SJCRH30 (cell line): ENCODE data around the gene ATP2C2. TPM values are rescaled to one million over a fixed set of nuclear protein-coding genes. Genes with fewer than 3 reads are reported as not detected.

Source experiments
- DNase-seq, 2 experiments: peaks; one replicate each; pipeline ENCODE4 v3.0.0-alpha.2; 2015 to 2020
- H3K27ac ChIP-seq: fragments of 250-450 bp; sonication (Bioruptor Pico); 2 replicates; pipeline ENCODE4 v1.5.1; 2020; ENCODE audit warnings: mild to moderate bottlenecking, moderate library complexity
- H3K27me3 ChIP-seq: fragments of 250-450 bp; sonication (Bioruptor Pico); 2 replicates; pipeline ENCODE4 v1.5.1; 2020; ENCODE audit warnings: mild to moderate bottlenecking, moderate library complexity
- H3K36me3 ChIP-seq: fragments of 250-450 bp; sonication (Bioruptor Pico); 2 replicates; pipeline ENCODE4 v1.5.1; 2020; ENCODE audit warnings: mild to moderate bottlenecking, moderate library complexity
- H3K4me1 ChIP-seq: fragments of 250-450 bp; sonication (Bioruptor Pico); 2 replicates; pipeline ENCODE4 v1.5.1; 2020; ENCODE audit warnings: mild to moderate bottlenecking, moderate library complexity
- H3K4me3 ChIP-seq: fragments of 250-450 bp; sonication (Bioruptor Pico); 2 replicates; pipeline ENCODE4 v1.5.1; 2020; ENCODE audit warnings: mild to moderate bottlenecking, moderate library complexity
- H3K9me3 ChIP-seq: fragments of 250-450 bp; sonication (Bioruptor Pico); replicated peaks from 2 replicates; pipeline ENCODE4 v1.5.1; 2020; ENCODE audit warnings: mild to moderate bottlenecking, moderate library complexity
- total RNA-seq: library from RNA; depleted of rRNA; stranded (reverse); fragments of >200 nt; shearing (Covaris generic); gene quantifications from 2 replicates; pipeline ENCODE4 v1.2.3, GENCODE V29; 2014

The ATP2C2 gene
- total RNA-seq, 1 experiment from 2014 or later: 5.1 TPM

GRCh38 chr16:84350685-84351400 lies 17.5 kb upstream of the ATP2C2 start:
- Histone ChIP-seq H3K4me1 (no peaks in the 10 kb centered on the region), H3K9me3 (no peaks in the 10 kb centered on the region), H3K4me3 (no peak overlapping the region), H3K27ac (no peak overlapping the region), H3K36me3 (no peaks in the 10 kb centered on the region), H3K27me3 (no peaks in the 10 kb centered on the region)
- DNase-seq: no peak

GRCh38 chr16:84351630-84352029 lies 16.7 kb upstream of the ATP2C2 start:
- peaks cover 5% of the 10 kb centered on the region; the same call in 1 of the 2 replicates for H3K4me1 ChIP-seq
- H3K4me3 ChIP-seq: no peak overlapping the region
- no peaks in the 10 kb centered on the region for H3K27me3 ChIP-seq
- H3K36me3 ChIP-seq: no peaks in the 10 kb centered on the region
- H3K27ac ChIP-seq: no peak overlapping the region
- no peak for DNase-seq
- H3K9me3 ChIP-seq: no peaks in the 10 kb centered on the region

DNA sequence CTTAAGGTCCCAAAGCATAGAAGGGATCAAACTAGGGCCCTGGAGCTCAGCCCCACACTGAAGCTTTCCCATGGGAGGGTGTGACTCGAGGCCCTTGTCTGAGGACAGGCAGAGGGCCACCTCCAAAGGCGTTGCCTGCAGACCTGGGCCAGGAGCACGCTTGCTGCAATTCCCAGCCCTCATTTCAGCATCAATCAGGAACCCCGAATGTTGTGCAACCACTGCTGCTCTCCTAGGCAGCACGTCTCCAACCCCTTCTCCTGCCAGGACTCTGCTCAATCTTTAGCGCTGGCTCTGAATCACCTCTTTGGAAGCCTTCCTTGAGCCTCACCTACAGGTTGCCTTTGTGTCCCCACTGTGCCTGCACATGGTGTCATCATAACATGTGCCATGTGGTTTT lies 14.0 kb upstream of the ATP2C2 start:
- Histone ChIP-seq H3K4me3 (no peak overlapping the region), H3K9me3 (no peaks in the 10 kb centered on the region), H3K4me1 (peaks cover 13% of the 10 kb centered on the region; the same call in 1 of the 2 replicates), H3K27ac (no peak overlapping the region), H3K36me3 (no peaks in the 10 kb centered on the region), H3K27me3 (no peaks in the 10 kb centered on the region)
- DNase-seq: no peak

DNA sequence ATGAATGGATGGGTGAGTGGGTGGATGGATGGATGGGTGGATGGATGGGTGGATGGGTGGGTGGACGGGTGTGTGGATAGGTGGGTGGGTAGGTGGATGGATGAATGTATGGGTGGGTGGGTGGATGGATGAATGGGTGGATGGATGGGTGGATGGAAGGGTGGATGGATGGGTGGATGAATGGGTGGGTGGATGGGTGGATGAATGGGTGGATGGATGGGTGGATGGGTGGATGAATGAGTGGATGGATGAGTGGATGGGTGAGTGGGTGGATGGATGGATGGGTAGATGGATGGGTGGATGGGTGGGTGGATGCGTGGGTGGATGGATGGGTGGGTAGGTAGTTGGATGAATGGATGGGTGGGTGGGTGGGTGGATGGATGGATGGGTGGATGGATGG lies 13.2 kb upstream of the ATP2C2 start:
- Histone ChIP-seq H3K4me1 (peaks cover 13% of the 10 kb centered on the region; the same call in 1 of the 2 replicates), H3K36me3 (no peaks in the 10 kb centered on the region), H3K27me3 (no peaks in the 10 kb centered on the region), H3K4me3 (no peak overlapping the region), H3K27ac (no peak overlapping the region), H3K9me3 (no peaks in the 10 kb centered on the region)
- DNase-seq: no peak

- DNase-seq: no peak
- H3K27ac ChIP-seq: no peak overlapping the region
- no peaks in the 10 kb centered on the region for H3K9me3 ChIP-seq
- H3K27me3 ChIP-seq: no peaks in the 10 kb centered on the region
- no peak overlapping the region for H3K4me3 ChIP-seq
- peaks cover 13% of the 10 kb centered on the region; the same call in 1 of the 2 replicates for H3K4me1 ChIP-seq
- no peaks in the 10 kb centered on the region for H3K36me3 ChIP-seq
These were observed 12.2 kb upstream of the ATP2C2 start for GRCh38 chr16:84356176-84356575.

DNA sequence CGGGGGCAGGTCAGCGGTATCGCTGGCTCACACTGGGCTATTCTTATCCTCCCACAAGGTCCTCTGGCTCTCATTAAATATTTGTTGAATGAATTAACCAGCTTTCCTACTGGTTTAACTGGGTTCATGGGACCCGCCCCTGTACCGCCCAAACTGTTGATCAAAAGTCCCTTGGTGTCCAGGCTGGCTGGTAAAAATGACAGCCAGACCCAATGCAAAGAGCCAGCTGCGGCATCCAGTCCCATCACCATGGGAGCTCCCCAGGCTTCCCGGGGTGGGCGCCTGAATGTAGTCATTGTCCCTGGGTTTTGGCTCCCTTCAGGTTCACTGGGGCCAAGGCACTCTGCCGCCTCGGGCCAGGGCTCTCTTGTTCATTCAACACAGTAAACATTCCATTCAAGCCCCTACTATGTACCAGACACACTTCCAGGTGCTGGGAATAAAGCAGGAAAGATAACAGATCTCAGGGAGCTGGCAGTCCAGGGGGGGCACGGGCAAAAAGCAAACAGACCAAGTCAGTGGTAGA lies 11.7 kb upstream of the ATP2C2 start:
- Histone ChIP-seq H3K4me3 (no peak overlapping the region), H3K4me1 (peaks cover 13% of the 10 kb centered on the region; the same call in 1 of the 2 replicates), H3K27ac (peak overlapping the region; percentile 33), H3K27me3 (no peaks in the 10 kb centered on the region), H3K9me3 (no peaks in the 10 kb centered on the region), H3K36me3 (no peaks in the 10 kb centered on the region)
- DNase-seq: peak; percentile 65 to 76

GRCh38 chr16:84357191-84357651 lies 11.1 kb upstream of the ATP2C2 start:
- Histone ChIP-seq H3K36me3 (no peaks in the 10 kb centered on the region), H3K27ac (peak overlapping the region; percentile 33), H3K9me3 (no peaks in the 10 kb centered on the region), H3K4me1 (peaks cover 16% of the 10 kb centered on the region), H3K27me3 (no peaks in the 10 kb centered on the region), H3K4me3 (no peak overlapping the region)
- DNase-seq: peak; percentile 44 to 59

GRCh38 chr16:84358601-84359295 lies 9.6 kb upstream of the ATP2C2 start:
- Histone ChIP-seq H3K9me3 (no peaks in the 10 kb centered on the region), H3K36me3 (no peaks in the 10 kb centered on the region), H3K27me3 (no peaks in the 10 kb centered on the region), H3K4me1 (peaks cover 21% of the 10 kb centered on the region), H3K27ac (no peak overlapping the region), H3K4me3 (no peak overlapping the region)
- DNase-seq: no peak

- Histone ChIP-seq H3K4me3 (no peak overlapping the region), H3K4me1 (peaks cover 21% of the 10 kb centered on the region), H3K36me3 (no peaks in the 10 kb centered on the region), H3K27ac (no peak overlapping the region), H3K9me3 (no peaks in the 10 kb centered on the region), H3K27me3 (no peaks in the 10 kb centered on the region)
- no peak for DNase-seq
These were observed 9.0 kb upstream of the ATP2C2 start for GRCh38 chr16:84359326-84359725.

DNA sequence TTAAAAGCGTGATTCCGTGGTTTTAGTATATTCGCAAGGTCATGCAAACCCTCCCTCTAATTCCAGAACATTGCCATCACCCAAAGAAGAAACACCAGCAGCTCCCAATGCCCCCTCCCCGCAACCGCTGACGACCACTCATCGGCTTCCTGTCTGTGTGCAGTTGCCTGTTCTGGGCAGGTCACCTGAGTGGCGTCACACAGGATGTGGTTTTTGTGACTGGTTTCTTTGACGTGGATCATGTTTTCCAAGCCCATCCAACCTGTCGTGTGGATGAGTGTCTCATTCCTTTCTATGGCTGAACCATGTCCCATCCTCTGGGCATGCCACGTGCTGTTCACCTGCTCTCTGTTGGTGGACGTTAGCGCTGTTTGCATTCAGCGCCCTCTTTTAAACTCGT lies 8.2 kb upstream of the ATP2C2 start:
- Histone ChIP-seq H3K36me3 (no peaks in the 10 kb centered on the region), H3K27ac (no peak overlapping the region), H3K9me3 (no peaks in the 10 kb centered on the region), H3K27me3 (no peaks in the 10 kb centered on the region), H3K4me3 (no peak overlapping the region), H3K4me1 (peaks cover 21% of the 10 kb centered on the region)
- no peak for DNase-seq

DNA sequence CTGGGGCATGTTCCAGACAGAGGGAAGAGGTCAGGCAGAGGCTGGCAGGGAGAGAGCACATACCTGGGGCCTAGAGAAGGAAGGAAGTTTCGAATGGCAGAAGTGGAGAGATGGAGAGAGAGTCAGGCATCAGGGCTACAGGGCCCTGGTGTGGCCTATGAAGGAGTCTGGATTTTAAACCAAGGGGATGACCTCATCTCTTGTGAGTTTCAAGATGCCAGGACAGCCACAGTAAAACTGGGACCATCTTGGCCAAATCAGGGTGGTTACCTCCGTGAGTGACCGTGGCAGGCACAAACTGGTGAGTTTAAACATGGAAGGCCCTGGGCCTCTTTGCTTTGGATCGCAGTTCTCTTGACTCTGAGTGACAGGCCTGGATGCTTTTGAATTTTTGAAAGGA lies 7.6 kb upstream of the ATP2C2 start:
- H3K9me3 ChIP-seq: no peaks in the 10 kb centered on the region
- no peaks in the 10 kb centered on the region for H3K27me3 ChIP-seq
- H3K4me3 ChIP-seq: no peak overlapping the region
- DNase-seq: no peak
- H3K27ac ChIP-seq: no peak overlapping the region
- H3K36me3 ChIP-seq: no peaks in the 10 kb centered on the region
- peaks cover 21% of the 10 kb centered on the region for H3K4me1 ChIP-seq

DNA sequence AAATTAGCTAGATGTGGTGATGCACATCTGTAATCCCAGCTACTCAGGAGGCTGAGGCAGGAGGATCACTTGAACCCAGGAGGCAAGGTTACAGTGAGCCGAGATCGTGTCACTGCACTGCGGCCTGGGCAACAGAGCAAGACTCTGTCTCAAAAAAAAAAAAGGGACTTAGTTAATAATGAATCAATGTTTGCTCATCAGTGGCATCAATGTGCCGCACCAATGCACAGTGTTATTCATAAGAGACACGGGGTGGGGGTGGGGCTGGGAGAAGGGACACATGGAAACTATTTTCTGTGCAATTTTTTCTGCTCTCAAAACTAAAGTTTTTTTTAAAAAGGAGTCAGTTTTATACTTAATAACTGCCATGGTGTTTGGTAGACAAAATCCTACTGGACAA lies 6.8 kb upstream of the ATP2C2 start:
- Histone ChIP-seq H3K36me3 (no peaks in the 10 kb centered on the region), H3K4me1 (peaks cover 16% of the 10 kb centered on the region), H3K4me3 (no peak overlapping the region), H3K9me3 (no peaks in the 10 kb centered on the region), H3K27me3 (no peaks in the 10 kb centered on the region), H3K27ac (no peak overlapping the region)
- DNase-seq: no peak

GRCh38 chr16:84362471-84362941 lies 5.8 kb upstream of the ATP2C2 start:
- Histone ChIP-seq H3K4me3 (no peak overlapping the region), H3K27me3 (no peaks in the 10 kb centered on the region), H3K27ac (no peak overlapping the region), H3K36me3 (no peaks in the 10 kb centered on the region), H3K4me1 (peaks cover 10% of the 10 kb centered on the region), H3K9me3 (no peaks in the 10 kb centered on the region)
- peak; percentile 47 to 70 for DNase-seq

DNA sequence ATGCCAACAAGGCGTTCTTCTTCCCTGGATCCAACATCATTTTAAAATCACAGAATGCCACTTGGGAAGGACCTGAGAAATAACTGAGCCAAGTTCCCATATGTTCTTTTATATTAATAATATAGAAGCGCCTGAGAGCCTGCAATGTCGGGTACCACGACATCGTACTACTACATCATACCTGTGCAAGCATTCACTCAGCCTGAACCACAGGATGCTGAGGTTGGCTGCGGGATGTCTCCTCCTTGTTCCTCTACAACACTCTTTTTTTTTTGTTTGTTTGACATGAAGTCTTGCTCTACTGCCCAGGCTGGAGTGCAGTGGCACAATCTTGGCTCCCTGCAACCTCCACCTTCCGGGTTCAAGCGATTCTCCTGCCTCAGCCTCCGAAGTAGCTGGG lies 2.1 kb upstream of the ATP2C2 start:
- Histone ChIP-seq H3K27me3 (no peaks in the 10 kb centered on the region), H3K9me3 (no peaks in the 10 kb centered on the region), H3K4me1 (peaks cover 8% of the 10 kb centered on the region), H3K4me3 (no peak overlapping the region), H3K36me3 (no peaks in the 10 kb centered on the region), H3K27ac (no peak overlapping the region)
- DNase-seq: no peak

DNA sequence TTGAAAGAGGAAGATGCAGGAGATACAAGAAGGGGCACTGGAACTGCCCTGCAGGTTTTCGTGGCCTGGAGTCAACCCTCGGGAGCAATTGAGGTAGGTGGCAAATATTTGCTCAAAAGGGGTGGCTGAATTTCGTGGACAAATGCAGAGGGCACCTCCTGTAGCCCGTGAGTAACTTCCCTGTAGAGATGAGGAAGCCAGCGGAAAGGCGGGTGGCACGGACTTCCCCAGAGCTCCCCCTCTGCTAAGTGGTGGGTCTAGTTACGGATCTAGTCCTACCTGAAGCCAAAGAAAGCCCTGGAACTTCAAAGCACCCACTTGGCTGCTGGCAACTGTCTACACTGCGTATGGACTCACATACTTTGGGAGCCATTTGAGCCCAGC lies 1.0 kb upstream of the ATP2C2 start:
- Histone ChIP-seq H3K9me3 (no peaks in the 10 kb centered on the region), H3K36me3 (no peaks in the 10 kb centered on the region), H3K27ac (no peak overlapping the region), H3K27me3 (no peaks in the 10 kb centered on the region), H3K4me3 (no peak overlapping the region), H3K4me1 (peaks cover 4% of the 10 kb centered on the region)
- DNase-seq: no peak
